ENCODE data around the gene STAT3.
"Not testable (repeated sequence)": the region's sequence is repeated elsewhere in the genome, so short reads cannot be mapped to it uniquely, and the experiment has no call there.

The STAT3 gene

DNA sequence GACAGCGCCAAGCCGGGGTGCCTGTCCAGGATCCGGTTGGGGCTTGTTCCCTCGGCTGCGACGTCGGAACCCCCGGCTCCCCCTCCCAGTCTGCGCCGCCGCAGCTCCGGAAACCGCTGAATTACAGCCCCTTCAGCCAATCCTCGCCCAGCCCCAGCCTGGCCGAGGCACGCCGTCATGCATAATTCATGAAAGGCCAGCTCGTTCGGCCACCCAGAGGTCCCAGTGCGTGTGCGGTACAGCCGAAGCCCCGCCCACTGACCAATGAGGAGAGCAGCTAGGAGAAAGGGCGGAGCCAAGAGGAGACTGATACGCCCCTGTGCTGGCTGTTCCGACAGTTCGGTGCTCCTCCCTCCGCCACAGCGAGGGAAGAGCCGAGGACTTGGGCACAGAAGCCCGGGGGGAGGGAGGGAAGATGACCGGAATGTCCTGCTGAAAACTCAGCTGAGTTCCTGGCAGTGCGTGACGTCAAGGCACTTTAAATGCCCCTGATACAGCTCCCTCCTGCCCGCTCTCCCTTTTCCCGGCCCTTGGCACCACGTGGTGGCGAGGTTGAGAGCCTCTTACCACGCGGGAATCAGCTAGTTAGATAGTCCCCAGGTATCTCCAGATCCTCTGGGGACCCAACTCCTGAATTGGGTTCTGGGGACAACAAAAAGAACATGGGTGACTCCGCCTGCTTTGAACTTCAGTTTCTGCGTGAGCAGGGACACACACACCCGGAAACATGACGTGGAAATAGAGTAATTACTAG lies at the start of gene STAT3:
STAT3 (minus strand) TSS at position 62 of the 754 bp plus-strand sequence. CDS start 39,926 bp downstream, outside the sequence.
- peak; percentile 99 to 100 for DNase-seq

DNA sequence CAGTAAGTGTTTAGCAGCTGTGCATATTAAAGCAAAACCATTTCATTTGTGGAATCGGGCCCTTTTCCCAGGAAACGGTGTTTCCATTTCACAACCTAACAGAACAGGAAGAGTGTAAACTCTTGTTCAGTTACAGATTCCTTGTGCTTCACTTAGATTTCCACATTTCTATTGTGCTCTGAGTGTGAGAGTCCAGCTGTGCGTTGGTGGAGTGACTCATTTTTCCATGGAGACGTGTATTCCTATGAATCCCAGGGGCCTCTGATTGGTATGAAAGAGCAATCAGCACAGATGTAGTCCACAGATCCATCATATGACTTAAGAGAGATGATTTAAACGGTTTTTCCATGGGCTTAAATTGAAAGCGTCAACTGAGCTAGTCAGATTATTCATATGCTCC lies 48.1 kb upstream of the STAT3 start:
- no peak for DNase-seq

DNA sequence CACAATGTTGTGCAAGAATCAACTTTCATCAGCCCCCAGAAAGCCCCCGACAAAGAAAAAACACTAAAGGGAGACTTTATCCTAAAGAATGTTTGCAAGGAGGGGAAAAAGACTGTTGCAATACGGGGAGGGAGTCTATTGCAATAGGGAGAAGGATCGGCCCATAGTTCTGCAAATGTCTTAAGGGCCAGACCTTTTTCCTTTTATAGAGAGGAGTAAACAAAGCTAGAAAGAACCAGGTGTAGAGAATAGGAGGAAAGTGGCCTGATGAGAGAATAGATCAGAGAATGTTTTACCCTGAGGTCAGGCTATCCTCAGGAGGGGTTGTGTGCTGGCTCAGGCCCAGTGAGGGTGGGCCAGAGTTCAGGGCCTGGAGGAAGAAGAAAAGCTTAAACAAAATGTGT lies 43.5 kb upstream of the STAT3 start:
- DNase-seq = no peak

DNA sequence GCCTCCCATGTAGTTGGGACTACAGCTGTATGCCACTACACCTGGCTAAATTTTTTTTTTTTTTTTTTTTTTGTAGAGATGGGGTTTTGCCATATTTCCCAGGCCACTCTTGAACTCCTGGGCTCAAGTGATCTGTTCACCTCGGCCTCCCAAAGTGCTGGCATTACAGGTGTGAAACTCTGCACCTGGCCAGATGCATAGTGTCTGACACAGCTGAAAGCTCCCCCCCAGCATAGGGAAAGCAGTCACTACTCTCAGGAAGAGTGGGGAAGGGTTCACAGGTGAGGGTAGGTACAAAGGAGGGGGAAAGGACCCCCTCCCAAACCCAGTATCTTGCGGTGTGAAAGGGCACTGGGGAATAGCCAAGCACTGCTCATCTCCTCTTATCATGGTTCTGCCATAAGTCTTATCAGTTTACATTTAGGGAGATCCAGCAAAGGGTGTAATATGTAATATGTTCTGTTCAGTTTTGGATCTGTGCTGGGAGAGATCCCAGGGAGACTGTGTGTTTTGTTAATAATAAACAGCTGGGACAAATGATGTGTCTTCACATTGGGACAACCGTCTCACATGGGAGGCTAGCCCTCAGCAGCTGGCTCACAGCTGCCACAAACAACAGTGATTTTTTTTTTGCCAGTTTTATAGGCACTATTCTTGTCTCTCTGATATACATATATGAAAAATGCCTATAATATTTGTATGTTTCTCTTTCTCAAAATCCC lies 41.6 kb upstream of the STAT3 start:
- DNase-seq = no peak

DNA sequence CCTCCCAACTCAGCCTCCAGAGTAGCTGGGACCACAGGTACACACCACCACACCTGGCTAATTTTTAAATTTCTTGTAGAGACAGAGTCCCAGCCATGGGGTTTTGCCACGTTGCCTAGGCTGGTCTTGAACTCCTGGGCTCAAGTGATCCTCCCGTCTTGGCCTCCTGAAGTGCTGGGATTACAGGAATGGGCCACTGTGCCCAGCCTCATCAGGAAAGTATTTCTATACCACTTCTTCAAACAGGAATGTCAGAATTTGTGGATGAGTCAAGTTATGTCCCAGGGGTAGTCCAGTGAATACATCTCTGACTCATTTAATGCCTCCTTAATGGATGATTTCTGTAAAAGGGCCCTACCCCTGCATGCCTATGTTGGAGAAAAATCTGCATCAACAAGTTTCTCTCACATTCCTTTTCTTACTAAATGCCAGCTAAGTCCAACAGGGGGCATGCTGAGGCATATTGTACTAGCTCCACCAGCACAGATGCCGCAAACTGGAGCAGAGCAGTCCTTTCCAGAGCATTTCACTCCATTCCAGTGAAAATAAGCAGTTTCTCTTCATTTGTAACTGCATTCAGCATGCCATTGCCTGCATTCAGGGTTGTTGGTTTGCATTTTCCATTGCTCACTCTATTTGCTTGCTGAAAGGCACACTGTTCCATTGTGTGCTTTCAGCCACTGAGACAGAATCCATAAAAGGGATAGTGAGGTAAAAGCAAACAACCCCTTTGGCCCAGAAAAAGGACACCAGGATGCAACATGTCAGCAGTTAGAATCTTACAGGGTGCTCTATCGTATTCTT lies 40.1 kb upstream of the STAT3 start:
- DNase-seq = peak; percentile 80 to 91

DNA sequence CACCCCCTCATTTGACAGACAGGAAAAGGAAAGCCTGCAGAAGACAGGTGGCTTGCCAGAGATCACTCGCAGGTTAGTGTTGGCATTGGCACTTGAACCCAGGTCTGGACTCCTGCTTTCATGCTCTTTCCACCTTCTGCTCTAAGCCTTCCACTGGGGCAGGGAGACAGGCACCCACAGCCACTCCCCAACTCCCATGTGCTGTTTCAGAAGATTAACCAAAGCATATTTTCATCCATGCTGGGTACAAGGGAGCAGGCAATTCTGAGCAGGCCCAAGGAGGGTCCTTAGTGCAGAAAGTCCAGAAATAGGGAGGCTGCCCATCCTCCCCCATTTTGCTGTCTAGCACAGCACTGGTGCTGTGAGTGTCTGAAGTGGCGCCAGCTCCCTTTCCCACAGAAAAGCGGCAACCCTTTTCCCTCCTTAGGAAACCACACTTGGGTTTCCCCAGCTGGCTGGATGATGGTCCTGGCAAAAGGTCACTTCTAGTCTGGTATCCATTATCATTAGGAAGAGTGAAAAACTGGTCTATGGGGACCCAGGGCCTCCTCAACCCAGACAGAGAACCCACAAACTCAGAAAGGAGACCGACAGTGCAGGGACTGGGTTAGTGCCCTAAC lies 36.9 kb upstream of the STAT3 start:
- DNase-seq = no peak

DNA sequence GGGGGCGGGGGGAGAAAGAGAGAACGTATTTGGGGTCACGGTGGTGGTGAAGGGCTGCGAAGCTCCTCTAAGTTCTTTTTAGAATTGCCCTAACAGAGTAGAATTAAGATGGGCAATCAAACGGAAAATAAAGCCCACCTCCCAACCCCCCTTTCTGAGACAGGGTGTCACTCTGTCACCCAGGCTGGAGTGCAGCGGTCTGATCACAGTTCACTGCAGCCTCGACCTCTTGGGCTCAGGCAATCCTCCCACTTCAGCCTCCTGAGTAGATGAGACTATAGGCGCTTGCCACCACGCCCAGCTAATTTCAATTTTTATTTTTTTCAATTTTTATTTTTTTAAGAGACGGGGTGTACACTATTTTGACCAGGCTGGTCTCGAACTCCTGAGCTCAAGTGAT lies 35.5 kb upstream of the STAT3 start:
- no peak for DNase-seq

DNA sequence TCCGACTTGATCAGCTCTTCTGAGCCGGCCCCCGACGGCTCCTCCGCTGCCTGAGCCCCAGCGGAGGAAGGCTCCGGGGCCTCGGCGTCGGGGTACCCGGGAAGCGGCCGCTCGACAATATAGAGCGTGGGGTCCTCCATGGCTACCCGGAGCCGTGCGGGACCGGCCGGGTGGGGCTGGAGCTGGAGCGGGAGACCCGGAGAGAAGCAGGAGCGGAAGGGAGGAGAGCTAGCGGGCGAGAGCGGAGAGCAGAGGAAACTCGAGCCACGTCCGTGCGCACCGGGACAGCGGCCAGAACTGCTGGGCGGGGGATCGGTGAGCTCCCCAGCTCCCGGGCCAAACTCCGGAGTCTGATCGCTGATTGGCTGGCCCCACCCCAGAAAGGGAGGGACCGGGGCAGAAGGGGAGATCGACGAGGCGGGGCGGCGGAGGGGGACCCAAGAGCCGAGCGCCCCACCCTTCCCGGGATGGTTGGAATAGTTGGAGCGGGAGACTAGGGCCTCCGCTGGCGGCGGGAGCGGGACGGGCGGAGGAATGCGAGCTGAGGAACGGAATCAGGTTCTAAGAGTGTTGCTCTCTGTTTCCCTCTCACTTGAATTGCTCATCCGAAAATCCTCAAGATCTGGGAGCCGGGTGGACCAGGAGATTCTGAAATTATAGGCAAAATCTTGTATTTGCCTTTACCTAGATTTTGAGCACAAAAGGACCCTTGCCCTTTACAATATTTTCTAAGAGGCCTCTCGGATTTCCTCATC lies 34.9 kb upstream of the STAT3 start, which contains the start of gene CAVIN1:
CAVIN1 (minus strand) TSS at position 299 of the 755 bp plus-strand sequence; CDS start at position 140, 159 bp downstream.
- DNase-seq = peak in 1 of 2 experiments; percentile 12

DNA sequence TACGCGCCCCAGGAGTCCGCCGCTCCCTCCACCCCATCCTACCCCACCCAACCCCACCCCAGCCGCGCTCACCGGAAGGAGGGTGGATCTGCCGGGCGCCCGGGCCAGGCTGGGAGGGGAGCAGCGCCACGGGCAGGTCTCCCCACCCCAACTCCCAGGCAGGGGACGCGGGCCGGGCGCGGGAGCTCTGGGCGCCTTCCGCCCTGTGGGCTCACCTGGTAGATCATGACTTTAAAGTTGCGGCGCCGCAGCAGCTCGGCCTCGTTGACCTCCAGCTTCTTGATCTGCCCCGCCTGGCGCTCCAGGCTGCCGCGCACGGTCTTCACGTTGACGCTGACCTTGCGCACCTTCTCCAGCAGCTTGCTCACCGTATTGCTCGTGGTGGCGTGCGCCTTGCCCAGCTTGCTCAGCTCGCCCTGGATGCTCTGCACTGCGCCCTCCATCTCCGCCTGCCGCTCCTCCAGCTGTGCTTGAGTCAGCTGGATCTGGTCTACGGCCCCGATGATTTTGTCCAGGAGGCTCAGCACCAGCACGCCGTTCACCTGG lies 34.2 kb upstream of the STAT3 start:
- no peak for DNase-seq

DNA sequence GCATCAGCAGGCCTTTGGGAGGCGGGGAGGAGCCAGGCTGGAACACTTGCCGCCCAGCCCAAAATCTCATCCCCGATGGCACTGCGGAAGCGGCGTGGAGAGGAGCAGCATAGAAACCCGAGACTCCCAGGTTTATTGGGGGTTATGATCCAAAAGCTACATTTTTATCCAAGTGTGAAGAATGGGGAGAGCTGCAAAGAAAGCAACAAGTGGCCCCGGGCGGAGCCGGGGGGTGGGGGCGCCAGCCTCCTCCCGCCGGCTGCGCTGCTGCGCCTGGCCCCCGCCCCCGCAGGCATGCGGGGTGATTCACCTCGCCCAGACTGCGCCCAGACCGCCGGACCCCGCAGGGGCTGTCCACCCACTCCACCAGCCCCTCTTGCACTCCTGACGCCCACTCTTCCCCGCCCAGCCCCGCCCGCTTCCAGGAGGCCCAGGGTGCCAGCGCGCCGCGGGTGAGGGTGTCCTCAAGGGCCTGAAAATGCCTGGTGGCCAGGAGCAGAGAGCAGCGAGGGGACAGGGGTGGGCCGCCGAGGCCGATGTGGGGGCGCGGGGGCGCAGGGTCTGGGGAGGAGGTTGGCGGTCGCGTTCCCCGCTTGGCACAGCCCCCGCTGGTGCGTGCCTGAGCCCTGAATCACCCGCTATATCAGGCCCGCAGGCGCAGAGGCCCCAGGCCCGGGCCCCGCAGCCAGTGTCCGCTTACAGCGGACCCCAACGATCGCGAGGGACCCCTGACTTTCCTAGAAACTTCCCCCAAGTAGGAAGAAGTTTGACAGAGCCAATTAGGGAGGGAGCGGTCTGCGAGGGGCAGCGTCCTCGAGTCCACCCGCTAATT lies 33.5 kb upstream of the STAT3 start:
- DNase-seq = no peak

DNA sequence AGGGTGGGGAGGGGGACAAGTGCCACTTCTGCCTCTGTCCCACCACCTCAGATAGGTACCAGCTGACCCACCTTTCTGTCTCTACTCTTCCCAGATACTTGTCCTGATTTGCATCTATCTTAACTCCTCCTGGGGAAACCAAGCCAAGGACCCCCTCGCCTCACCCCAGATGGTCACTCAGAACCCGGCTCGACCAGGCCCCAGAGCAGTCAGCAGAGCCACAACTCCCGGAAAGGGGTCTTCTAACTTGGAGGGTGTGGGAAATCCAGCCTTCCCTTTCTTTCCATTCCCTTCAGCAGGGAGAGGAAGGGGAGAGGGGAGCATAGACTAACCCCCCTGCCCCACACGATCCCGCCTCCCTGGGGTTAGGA lies 32.9 kb upstream of the STAT3 start:
- no peak for DNase-seq

DNA sequence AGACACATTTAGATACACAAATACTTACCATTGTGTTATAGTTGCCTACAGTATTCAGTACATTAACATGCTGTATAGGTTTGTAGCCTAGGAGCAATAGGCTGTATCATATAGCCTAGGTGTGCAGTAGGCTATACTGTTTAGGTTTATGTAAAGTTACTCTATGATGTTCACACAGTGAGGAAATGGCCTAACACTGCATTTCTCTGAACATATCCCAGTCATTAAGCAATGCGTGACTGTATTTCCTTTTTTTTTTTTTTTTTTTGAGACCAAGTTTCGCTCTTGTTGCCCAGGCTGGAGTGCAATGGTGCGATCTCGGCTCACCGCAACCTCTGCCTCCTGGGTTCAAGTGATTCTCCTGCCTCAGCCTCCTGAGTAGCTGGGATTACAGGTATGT lies 29.7 kb upstream of the STAT3 start:
- not testable (repeated sequence) for DNase-seq

DNA sequence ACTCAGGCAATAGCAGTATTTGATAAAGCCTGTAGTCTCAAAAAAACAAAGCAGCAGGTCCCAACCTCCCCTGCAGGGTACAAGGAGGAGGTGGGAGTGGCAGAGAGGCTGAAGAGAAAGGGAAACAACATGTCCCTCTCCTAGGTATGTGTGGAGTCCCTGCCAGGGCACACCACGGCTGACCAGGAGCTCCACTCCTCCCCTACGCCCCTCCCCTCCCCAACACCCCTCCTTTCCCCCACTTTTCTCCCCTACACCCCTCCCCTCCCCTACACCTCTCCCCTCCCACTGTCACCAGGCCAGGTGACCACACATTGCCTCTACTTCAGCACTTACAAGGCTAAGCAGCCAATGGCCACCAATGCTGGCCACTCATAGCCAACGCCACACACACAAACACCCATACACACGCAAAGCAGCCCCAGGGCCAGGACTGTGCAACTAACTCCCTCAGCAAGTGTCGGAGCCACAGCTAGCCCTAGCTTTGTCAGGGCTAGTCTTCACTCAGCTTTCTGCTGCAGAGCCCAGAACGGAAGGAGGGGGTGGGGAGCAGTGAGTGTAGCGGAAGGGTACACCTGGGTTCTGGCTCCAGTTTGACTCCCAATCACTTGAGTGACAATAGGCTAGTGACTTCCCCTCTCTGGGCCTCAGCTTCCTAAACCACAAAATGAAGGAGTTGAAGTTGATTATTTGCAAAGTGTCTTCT lies 26.6 kb upstream of the STAT3 start:
- peak; percentile 78 to 86 for DNase-seq

DNA sequence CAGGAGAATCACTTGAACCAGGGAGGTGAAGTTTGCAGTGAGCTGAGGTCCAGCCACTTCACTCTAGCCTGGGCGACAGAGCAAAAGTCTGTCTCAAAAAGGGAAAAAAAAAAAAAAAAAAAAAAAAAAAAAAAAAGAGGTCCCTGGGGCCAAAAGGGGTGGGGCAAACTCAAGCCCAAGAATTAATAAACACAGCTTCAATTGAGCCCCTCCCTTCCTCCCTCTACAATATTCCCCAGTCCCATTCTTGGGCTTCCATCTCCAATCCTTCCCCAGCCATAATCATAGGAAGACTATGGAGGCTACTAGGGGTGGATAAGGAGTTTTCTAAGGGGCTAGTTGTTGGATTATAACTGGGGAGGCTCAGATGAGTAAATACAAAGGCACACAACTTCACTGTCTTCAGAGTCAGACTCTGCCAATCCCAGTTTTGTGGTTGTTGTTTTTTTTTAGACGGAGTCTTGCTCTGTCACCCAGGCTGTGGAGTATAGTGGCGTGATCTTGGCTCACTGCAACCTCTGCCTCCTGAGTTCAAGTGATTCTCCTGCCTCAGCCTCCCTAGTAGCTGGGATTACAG lies 25.3 kb upstream of the STAT3 start:
- DNase-seq = no peak

DNA sequence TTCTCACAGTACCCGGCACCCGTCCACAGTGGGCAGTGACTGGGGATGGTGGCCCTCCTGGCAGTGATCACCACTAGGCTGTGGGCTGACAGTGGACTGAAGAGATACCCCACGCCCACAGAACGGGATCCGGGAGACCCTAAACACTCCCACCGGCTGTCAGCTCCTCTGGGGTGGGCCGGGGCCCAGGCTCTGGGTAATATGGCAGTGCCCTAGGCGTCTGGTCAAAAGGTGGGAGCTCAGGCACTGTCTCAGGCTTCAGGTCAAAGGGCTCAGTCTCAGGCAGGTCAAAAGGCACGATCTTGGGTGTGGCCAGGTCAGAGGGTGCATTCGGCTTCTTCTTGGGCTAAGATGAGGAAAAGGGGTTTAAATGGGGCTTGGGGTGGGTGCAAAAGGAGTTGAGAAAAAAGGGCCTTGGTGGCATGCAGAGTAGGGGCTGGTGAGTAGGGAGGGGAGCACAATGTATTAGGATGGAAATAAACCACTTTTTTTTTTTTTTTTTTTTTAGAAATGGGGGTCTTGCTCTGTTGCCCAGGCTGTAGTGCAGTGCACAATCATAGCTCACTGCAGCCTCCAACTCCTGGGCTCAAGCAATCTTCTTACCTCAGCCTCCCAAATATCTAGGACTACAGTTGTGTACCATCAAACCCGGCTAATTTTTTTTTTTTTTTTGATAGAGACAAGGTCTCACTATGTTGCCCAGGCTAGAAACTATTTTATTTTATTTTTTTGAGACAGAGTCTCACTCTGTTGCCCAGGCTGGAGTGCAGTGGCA lies 23.9 kb upstream of the STAT3 start:
- no peak for DNase-seq

DNA sequence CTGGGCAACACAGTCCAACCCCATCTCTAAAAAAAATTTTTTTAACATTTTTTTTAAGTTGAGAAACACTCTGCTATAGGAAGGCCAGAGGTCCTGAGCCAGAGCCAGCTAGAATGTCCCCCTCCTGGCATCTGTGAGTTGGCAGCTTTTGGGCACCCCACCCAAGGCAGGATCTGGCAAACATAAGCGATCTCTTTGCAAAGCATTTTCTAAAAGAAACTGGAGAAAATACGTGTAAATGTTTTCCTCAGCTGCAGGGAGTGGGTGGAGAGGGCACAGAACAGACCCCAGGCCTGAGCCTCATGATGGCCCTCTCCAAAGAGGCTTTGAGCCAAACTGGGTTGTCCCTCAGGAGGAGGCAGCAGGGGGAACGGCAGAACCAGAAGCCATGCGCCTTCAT lies 23.1 kb upstream of the STAT3 start:
- DNase-seq = no peak

DNA sequence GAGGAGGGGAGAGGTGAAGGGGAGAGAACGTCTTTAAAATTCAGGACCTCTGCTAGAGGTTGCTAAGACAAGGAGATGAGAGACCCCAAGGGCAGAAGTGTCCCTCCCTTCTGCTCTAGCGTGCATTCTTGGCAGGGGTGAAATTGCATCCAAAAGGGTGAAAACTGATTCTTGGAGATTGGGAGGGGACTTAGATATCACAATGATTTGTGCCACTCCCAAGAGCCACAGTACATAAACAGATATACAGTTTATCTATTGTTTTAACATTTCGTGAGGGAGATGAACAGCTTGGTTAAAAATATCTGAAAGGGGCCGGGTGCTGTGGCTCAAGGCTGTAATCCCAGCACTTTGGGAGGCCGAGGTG lies 22.1 kb upstream of the STAT3 start:
- no peak for DNase-seq

DNA sequence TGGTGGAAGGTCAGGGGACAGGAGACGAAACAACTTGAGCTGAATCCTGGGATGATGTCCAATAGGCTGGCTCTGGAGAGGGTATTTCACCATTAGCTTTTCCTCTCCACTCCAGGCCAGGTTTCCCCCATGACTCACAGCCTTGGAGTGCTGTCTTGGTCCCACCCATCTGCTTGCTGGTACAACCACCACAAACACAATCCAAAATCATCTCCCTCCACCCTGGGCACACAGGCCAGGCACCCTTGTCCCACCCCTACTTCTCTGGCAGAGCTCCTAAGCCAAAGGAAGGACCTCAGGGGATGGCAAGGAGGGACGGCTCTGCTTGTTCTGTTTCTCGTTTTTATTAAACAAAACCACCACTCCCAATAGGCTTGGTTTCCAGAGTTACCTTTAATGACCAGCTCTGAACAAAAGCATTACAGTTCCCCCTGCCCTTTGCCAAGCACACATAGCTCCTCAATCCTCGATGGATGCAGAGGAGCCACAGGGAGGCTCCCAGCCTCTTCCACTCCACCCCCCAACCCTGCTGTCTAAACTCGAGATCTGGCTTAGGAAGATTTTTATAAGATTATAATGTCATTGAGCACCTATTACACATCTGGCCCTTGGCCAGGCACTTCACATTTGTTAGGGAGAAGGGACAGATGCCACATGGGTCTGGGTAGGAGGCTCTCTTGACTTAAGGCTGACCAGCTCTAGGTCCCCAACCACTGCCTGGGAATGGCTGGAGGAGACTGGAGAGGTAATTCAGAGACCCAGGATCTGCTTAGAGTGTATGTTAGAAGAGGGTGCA lies 21.5 kb upstream of the STAT3 start:
- no peak for DNase-seq

Data from Kasumi-1 (cell line).